T-helper 9 cell (primary cell): ENCODE measurements around the gene LYL1.

Source experiments
- DNase-seq: peaks from one replicate; pipeline ENCODE4 v3.0.0-alpha.2; 2020

Gene LYL1

DNA sequence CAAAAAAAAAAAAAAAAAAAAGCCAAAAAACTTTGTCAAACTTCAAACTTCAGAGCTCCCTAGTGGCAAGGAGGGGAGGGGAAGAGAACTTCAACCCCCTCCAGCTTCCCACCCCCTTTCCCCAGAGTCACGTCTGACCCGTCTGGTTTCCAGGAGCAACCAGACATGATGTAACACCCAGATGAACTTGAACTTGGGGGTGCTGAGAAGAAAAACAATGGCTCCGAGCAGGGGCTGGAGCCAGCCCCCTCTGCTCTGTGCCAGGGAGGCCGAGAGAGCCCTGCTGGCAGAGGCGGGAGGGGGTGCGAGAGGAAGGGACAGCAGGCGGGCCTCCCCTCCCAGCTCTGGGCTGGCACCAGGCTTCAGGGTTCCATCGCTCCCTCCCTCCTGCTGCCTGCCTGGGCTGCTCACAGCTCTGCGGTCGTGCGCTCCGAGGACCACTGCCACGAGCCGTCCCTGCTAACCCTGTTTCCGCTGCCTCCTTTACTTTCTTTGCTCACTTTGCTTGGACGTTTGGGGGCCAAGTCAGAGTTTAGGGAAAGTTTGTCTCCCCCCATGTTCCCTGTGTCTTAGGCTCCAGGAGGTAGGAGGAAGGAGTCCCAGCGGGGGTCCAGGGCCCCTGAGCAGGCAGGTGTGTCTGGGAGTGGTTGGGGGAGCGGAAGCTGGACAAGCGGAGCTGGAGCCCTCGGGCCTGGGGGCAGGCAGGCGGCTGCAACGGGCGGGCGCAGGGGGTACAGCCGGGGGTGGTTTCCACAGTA, 11.1 kb downstream of the LYL1 start:
- DNase-seq, result no peak

DNA sequence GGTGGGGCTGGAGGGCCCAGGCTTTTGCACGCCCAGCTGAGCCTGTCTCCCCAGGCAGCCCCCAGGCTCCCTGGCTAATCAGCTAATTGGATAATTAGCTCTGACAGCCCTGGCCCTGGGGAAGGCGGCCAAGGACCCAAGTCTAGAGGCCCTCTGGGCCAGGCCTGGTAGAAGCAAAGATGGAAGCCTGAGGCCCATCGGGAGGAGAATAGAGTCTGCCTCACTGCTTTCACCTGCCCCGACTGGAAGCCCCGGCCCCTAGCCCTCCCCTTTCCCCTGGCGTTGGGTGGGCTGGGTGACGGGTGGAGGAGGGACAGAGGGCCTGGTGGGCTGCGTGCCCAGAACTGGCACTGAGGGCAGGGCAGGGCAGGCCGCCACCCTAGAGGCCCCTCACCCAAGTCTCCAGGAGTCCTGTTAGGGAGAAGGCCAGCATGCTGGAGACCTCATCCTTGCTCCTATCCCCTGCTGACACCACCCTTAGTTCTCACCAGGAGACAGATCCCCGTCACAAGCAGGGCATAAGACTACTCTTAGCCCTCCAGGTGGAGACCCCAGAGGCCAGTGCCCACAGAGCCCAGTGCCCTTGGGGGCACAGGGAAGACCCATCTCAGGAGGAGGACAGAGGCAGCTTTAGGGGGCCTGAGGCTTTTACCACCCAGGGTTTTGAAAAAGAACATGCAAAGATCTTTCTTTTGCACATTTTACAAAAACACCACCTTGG, 12.0 kb downstream of the LYL1 start:
- DNase-seq, result no peak

DNA sequence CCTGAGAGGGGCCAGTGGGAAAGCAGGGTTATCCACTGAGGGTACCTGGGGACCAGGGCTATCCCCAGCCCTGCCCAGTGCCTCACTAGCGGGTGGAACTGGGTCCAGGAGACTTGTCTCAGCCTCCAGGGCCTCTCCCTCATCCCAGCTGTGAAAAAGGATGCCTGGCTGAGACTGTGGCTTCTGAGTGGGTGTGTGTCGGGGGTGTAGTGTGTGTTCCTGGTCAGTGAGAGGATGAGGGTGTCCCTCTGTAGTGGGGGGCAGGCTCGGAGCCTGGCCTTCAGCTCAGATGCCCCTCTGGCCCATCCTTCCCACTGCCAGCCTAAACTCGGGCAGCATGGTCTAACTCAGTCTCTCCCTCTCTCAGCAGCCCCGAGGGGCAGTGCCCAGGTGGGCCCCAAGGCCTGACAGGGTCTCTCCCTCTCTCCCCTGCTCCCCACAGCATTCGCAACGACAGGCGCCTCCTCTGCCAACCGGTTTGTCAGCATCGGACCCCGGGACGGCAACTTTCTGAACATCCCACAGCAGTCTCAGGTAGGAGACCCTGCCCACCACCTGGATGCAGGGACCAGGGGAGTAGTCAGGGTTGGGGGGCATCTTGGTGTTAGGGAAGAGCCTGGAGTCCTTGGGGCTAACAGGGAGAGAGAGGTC, 12.7 kb downstream of the LYL1 start:
- DNase-seq, result no peak

DNA sequence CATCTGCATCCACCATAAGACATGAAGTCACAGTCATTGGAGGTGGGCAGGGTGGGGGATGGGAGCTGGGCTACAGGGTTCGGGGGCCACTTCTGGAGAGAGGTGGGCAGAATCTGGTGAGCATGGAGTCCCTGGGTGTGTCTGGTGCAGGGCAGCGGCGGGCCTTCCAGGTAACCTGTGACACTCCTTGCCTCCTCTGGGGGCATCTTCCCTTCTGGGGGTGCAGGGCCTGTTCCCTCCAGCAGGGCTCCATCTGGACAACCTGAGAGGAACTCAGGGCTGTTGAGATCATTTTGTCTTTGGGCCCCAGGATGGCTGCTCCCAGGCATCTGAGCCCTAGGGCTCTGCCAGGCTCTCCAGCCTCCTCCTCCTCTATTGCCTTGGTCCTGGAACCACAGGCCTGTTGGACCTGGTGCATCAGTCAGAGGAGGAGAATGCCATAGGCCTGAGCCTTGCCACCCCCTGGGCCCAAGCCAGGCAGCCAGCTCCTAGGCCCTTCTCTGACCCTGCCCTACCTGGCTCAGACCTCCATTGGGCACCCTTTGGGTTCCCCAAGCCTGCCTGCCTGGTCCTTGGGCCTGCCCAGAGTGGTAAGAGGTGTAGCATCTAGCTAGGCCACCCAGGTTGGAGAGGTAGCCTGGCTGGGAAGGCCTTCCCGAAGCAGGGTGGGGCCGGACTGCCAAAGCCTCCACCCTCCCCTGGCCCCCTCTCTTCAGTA, 13.4 kb downstream of the LYL1 start:
- DNase-seq, result no peak

DNA sequence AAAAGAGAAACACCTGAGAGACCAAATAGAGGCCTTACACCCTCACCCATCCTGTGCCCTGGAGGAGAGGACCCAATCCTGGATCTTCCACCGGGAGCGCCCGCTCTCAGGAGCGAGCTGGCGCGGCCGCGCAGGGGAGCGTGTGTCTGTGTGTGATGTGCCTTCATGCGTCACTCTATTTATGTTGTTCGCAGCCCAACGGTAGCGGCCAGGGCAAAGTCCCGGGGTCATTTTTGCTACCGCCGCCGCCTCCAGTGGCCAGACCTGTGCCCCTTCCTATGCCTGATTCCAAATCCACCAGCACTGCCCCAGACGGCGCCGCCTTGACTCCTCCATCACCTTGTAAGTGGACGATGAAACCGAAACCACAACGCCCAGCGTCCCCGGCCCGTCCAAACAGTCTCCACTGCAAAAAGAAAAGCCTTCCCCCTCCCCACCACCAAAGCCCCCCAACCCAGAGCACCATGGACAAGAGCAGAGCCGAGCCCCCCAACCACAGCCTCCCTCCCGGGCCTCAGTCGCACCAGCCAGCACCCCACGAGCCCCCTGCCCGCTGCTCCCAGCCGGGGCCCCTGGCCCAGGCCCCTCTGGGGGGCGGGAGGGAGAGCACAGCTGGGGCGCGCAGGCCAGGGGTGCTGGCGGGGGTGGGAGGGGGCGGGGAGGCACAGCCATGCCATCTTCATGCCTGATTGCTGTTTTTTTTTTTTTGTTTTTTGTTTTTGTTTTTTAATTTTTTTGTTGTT, 14.7 kb downstream of the LYL1 start:
- DNase-seq, result no peak

DNA sequence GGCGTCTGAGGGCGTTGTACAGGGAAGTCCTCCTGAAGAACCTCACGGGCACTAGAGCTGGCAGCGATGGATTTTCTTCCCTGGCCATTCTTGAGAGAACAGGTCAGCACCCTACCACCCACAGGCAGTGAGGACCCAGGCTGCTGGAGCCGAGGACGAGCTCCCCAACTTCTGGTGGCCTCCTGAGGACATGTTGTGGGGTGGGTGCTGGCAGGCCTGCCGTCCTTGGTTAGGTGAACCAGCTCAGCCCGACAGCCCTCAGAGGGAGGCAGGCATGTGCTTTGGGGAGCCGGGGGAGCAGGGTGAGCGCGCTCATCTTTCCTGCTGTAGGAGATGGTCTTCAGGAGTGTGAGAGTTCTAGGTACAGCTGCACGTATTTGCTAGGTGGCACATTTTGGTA, 15.4 kb downstream of the LYL1 start:
- DNase-seq, result no peak

DNA sequence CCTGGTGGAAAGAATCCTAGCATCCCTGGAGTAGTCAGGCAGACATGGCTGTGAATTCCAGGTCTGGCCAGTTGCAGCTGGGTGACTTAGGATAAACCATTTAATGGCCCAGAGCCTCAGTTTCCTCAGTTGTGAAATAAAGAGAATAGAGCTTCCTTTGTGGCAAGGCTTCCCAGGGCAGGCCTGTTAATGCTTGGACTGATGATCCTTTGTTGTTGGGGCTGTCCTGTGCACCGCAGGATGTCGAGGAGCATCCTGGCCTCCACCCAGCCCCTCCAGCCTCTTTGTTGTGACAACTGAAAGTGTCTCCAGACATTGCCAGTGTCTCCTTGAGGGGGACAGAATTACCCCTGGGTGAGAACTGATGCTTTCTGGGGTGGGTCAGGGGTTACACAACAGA, 16.3 kb downstream of the LYL1 start:
- DNase-seq, result no peak

DNA sequence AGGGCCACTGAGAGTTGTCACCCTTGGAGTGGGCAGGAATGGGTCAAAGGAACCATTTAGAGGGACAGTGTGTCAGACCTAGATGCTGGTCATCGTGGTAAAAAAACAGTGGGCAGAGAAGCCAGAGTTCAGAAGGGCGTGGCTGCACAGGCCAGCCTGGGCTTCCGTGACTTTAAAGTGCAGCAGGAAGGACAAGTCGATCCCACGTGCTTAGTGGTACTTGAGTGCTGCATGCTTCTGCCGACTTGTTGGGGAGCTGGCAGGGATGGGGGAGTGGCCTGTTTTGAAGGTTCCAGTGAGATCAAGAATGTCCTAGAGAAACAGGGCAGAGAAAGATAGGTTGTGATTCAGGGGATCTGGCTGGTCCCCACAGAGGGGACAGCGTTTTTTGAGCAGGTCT, 17.0 kb downstream of the LYL1 start:
- DNase-seq, result no peak

DNA sequence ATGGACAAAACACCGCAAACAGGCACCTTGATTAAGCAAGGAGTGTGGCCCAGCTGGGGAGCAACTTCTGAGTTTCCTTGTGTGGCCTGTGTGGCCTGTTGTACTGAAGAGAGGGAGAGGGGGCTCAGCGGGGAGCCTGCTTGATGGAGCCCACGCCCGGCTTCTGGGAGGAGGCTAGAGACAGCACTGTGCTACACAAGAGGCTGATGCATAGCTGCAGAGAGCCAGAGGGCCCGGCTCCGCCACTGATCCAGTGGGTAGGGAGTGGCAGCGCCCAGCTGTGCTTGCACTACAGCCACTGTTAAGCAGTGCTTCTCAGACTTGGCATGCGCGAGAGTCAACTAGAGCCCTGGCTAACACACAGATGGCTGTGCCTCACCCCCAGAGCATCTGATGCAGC, 19.0 kb downstream of the LYL1 start:
- DNase-seq, result no peak

DNA sequence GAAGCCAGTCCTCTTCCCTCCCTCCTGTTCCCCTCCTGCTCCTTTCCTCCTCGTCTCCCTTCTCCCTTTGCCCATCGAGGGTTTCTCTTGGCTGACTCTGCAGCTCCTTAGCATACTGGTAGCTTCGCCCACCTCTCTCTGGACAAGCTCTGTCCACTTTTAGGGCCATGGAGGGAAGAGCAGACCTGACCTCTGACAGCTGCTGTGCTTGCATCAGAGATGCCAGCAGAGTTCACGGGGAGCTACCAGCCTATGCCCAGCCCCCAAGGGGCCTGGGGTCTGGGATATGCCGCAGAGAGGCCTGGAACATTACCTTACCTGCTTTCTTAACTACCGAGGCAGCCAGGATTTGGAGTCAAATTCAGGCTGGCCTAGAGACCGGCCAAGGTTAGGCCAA, 19.7 kb downstream of the LYL1 start:
- DNase-seq, result no peak

DNA sequence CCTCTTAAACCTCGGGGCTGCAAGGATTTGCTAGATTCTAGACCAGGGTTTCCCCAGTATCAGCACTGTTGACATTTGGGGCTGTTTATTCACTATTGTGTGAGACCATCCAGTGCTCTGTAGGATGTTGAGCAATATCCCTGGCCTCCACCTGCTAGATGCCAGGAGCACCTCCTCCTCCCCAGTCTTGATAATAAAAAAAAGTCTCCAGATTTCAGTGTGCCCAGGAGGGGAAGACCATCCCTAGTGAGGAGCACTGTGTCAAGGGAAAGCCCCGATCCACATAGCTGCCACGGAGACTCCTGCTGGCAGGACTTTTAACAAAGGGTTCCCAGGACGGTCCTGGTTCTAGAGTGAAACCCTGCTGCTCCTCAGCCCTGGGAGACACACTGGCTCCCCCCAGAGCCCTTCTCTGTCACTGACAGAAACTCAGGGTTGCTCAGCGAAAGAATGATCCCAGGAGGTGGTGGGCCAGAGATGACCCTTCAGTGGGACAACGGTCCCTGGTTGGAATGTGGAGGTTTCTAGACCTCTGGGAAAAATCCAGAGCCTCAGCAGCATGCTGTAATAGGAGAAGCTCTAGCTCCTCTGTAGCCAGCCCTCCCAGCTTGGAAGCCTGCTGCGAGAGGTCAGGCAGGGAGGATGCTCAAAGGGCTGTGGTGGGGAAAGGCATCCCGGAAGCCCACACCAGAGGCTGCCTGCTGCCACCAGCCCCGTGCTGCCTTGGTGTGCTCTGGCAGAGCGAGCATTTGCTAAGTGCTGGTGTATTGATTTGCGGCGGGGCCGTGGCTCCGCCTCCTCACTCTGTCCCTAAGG, 20.3 kb downstream of the LYL1 start:
- no peak for DNase-seq

DNA sequence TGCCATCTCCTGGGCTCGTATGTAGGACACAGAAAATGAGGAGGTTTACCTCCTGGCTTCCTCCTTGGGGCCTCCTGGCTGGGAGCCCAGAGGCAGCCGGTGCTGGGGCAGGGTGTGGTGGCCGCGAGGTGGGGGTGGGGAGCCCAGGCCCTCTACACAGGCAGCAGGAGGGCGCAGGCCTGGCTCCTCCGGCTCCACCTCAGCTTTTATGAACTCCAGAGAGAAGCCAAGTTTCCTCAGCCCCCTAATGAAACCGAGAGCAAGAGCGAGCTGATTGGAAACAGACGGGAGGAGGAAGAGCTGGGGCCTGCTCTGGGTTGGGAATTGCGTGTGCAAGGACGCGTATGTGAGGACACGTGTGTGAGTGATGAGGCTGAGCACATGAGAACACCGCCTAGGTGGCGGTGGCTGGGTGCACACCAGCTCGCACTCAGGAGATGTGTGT, 23.1 kb downstream of the LYL1 start:
- DNase-seq, result no peak

DNA sequence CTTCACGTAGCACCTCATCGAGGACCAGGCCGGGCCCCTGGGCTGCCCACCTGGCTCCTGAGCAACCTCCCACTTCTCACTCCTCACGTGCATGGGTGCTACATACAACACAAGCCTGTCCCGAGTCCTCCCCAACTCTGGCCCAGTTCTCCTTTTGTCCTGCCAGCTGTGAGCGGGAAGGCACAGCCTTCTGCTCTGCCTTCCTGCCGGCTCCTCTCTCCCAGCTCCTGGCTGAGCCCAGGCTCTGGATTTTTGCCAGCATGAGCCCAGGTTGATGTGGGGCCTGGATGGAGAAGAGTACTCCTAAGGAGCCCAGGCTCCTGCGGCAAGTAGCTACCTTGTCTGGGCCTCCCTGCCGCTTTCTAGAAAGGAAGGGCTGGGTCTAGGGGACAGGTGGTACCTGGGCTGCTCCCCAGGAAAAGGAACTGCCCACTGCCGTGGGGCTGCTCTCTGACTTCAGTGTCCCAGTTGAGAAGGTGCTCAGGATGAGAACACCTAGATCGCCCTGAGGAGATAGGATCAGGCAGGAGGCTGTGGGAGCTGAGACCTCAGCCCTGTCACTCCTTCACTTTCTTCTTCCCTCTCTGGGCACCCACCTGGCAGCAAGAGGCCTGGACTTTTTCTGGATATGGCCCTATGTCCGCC, 23.6 kb downstream of the LYL1 start:
- no peak for DNase-seq

DNA sequence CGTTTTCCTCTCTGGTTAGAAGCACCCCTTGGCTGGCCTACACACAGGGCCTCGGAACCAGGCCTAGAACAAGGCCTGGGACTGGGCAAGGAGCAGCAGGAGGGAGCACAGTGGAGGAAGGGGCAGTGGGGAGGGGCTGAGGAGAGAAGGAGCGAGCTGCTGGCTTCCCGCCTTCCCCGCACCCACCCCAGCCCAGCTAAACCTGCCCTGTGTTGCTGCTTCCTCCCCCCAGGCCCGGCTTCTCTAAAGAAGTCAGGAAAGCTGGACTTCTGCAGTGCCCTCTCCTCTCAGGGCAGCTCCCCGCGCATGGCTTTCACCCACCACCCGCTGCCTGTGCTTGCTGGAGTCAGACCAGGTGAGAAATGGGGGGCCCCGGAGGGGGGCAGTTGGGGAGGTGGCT, 24.3 kb downstream of the LYL1 start:
- DNase-seq, result no peak

DNA sequence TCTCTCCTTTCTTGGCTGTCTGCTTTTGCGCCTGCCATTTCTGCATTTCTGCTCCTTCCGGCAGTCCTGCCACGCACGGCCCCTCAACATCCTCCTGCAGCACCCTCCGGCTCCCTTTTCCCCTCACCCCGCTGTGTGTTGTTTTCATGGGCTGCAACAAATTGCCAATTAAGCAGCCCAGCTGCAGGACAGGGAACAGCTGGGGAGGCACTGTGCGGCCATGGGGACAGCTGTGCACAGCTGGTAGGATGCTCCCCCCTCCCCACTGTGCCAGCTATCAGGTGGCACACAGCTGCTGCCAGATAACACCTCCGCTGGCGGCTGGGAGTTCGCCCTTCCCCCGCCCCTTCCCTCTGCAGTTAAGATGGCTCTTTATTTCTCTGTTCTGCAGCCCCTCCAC, 25.4 kb downstream of the LYL1 start:
- DNase-seq, result no peak

DNA sequence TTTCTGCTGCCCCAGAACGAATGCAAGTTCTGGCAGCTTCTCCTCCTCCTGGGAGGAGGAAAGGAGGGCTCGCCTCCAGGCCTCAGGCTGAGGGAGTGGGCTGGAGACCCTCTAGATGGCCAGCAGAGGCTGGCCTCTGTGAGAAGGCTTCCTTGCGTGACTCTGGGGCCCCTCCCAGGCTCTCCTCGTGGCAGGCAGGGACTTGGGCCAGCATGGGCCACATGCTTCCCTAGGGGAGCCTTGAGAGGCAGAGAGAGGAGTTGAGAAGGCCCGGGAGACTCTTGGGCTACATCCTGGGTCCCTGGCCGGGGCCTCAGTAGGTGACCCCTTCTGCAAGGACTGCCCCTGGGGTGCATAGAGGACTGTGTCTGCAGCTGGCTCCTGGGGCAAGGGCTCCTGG, 25.9 kb downstream of the LYL1 start:
- no peak for DNase-seq

DNA sequence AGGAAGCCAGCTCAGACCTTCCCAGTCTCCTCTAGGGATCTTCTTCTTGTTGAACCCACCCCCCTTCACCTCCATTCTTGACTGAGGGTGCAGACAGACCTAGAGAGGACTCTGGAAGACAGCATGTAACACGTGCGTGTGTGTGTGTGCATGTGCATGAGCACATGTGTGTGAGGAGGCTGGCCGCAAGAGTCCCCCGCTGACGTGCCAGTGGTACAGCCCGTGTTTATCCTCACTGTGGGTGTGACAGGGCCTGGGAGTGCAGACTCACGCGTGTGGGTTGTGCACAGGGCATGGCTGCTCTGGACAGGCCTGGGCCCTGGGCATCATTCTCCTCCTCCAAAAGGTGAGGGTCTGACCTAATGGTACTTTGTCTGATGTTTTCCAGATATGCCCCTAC, 26.3 kb downstream of the LYL1 start:
- DNase-seq, result no peak

DNA sequence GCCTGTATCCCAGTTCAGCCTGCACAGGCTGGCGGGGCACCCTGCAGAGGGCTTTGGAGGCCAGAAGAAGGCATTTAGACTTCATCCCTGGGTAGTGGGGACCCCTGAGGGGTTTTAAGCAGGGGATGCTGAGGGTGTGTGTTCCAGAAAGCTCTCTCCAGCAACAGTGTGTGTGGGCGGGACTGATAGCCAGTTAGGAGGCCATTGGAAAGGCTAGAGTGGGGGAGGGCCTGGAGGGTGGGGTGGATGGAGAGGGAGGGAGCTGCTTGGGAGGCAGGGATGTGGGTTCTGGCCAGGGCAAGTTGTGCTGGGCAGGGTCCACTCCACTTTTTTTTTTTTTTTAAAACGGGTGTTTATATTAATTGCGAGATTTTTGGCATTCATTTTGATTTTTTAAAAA, 28.3 kb downstream of the LYL1 start:
- no peak for DNase-seq

DNA sequence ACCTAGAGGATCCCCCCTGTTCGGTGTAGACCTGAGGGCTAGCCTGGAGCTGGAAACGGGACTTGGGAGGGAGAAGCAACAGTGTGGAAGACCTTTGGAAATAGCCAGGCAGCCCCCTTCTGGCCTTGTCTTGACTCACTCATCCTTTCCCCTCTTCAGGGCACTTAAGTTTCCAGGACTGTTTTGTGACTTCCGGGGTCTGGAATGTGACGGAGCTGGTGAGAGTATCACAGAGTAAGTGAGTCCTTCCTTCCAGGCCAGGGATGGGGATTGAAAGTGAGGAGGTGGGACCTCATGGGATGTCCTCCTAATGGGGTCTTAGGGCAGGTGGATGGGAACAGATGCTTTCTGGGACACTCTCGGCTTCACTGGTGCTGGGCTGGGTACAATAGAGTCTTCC, 29.4 kb downstream of the LYL1 start:
- no peak for DNase-seq

DNA sequence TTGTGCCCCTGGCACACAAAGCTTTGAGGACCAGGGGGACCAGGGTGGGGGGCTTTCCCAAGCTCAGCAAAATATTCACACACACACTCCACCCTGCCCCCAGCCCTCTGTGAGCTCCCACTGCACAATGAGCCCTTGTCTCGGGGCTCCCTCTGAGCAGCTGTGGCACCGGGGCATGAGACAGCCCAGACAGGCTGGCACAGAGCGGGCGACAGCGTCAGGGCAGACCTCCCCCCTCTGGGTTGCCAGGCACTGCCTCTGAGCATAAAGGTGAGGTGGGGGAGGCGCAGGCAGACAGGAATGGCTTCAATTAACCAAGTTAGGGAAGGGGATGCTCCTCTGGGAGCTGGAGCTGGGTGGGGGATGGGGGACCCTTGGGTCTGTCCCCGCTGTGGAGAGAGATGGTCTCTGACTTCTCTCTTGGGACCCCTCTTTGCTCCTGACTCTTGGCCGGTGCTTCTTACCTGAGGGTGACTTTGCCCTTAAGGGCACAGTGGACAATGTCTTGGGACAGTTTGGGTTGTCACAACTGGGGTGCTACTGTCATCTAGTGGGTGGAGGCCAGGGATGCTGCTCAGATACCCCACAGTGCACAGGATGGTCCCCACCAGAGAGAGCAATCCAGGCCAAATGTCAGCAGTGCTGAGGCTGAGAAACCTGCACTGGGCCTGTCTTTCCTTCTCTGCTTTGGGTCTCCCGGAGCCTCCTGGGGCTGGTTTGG, 30.3 kb downstream of the LYL1 start:
- no peak for DNase-seq
